Lower leg skin (tissue), 3 donors: ENCODE data around the gene TTC1.

Source experiments
- POLR2A ChIP-seq, 2 donors: fragments of 450-650 bp; IDR thresholded peaks; one replicate each; pipeline ENCODE4 v1.6.1; 2016 to 2017; ENCODE audit warnings: antibody characterized with exemption in 2 of 2, mild to moderate bottlenecking in 1 of 2, moderate library complexity in 1 of 2
- TF ChIP-seq, protein P1 (sequence below), 3 donors: fragments of 450-650 bp; IDR thresholded peaks; one replicate each; pipeline ENCODE4 v1.5.1; 2016; ENCODE audit warnings: antibody characterized with exemption in 3 of 3, mild to moderate bottlenecking in 3 of 3, moderate library complexity in 2 of 3

DNA sequence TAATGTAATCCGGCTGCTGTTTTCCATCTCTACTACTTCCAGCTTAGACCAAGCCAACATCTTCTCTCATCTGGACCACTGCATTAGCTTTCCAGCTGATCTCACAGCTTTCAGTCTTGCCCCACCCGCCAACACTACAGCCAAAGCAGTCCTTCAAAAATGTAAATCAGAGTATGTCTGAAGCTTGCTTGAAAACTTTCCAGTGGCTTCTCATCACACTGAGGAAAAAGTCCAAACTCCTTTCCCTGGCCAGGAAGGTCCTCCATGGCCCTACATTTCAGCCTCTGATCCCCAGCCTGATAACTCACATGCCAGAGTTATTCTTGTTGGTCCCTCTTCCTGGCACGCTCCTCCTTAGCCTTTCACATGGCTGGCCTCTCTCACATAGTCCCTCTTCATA lies 38.5 kb downstream of the TTC1 start:
- TF ChIP-seq POLR2A (IDR thresholded peaks at IDR 0.05), result no peak
- TF ChIP-seq, protein P1, sequence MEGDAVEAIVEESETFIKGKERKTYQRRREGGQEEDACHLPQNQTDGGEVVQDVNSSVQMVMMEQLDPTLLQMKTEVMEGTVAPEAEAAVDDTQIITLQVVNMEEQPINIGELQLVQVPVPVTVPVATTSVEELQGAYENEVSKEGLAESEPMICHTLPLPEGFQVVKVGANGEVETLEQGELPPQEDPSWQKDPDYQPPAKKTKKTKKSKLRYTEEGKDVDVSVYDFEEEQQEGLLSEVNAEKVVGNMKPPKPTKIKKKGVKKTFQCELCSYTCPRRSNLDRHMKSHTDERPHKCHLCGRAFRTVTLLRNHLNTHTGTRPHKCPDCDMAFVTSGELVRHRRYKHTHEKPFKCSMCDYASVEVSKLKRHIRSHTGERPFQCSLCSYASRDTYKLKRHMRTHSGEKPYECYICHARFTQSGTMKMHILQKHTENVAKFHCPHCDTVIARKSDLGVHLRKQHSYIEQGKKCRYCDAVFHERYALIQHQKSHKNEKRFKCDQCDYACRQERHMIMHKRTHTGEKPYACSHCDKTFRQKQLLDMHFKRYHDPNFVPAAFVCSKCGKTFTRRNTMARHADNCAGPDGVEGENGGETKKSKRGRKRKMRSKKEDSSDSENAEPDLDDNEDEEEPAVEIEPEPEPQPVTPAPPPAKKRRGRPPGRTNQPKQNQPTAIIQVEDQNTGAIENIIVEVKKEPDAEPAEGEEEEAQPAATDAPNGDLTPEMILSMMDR (IDR thresholded peaks at IDR 0.05), result no peak
